Fibroblast of lung (primary cell): ENCODE data around the gene SLC18A3.

Experiments used
- CTCF ChIP-seq, 2 donors: IDR thresholded peaks in 1 of 2; conservative IDR thresholded peaks in 1 of 2; 1 replicate in 1 of 2; 2 replicates in 1 of 2; pipeline ENCODE4 v1.5.1; 2011 to 2012; ENCODE audit warnings: low read length in 2 of 2, control low read depth in 1 of 2, inconsistent platforms in 1 of 2, low read depth in 1 of 2, mild to moderate bottlenecking in 1 of 2
- EZH2 ChIP-seq: IDR thresholded peaks from 2 replicates; pipeline ENCODE4 v1.5.1; 2012; ENCODE audit warnings: low read length, control low read depth, mild to moderate bottlenecking; ENCODE audit errors: missing control alignments

GRCh38 chr10:49572594-49573114 lies 37.5 kb upstream of the SLC18A3 start:
- TF ChIP-seq CTCF (conservative IDR thresholded peaks at IDR 0.05 in 1 of 2, IDR thresholded peaks at IDR 0.05 in 1 of 2; ENCODE audit: low read depth in 1 of 2, low read length in 2 of 2) (no peak), EZH2 (no peak)
